Caco-2 (cell line): Measurements from ENCODE around the gene SNIP1. TPM values are rescaled to one million over a fixed set of nuclear protein-coding genes. Genes with fewer than 3 reads are reported as not detected.
"Not testable (repeated sequence)": the region's sequence is repeated elsewhere in the genome, so short reads cannot be mapped to it uniquely, and the experiment has no call there.

Experiments
- BruUV-seq: library from RNA; stranded (reverse); fragments of 400-500 nt; replicated peaks from 2 replicates; lab custom pipeline; 2021; lab: Mats Ljungman, UMichigan
- CTCF ChIA-PET: fragments of 300-600 bp; sonication (Branson Sonifier 250); formaldehyde crosslinking; loops from one replicate; lab custom pipeline; 2022; ENCODE audit warnings: antibody characterized with exemption; lab: Charles Lee
- POLR2A ChIA-PET: fragments of 300-600 bp; sonication (Branson Sonifier 250); formaldehyde crosslinking; loops from one replicate; lab custom pipeline; 2022; ENCODE audit warnings: antibody characterized with exemption; lab: Charles Lee
- DNase-seq, 2 experiments: peaks; one replicate each; pipeline versions ENCODE4 v3.0.0 to v3.0.0-alpha.2; 2020 to 2022
- H3K27me3 ChIP-seq: replicated peaks from 2 replicates; pipeline ENCODE4 v1.6.0; 2011; ENCODE audit warnings: low read length; ENCODE audit not compliant: control insufficient read depth, insufficient read depth
- H3K36me3 ChIP-seq: 2 replicates; pipeline ENCODE4 v1.5.1; 2011; ENCODE audit warnings: low read length; ENCODE audit not compliant: control insufficient read depth, insufficient read depth
- H3K4me1 ChIP-seq: fragments of 250-450 bp; sonication (Bioruptor Pico); 2 replicates; pipeline ENCODE4 v1.5.1; 2020; ENCODE audit warnings: mild to moderate bottlenecking
- H3K4me3 ChIP-seq: 2 replicates; pipeline ENCODE4 v1.5.1; 2011; ENCODE audit warnings: low read depth, mild to moderate bottlenecking, control low read depth, low read length
- H3K9me3 ChIP-seq: fragments of 250-450 bp; sonication (Bioruptor Pico); 2 replicates; pipeline ENCODE4 v1.5.1; 2020; ENCODE audit warnings: mild to moderate bottlenecking, moderate library complexity
- H3K27ac Mint-ChIP-seq: one replicate; pipeline ENCODE4 v1.8.0; 2022; ENCODE audit warnings: mixed read lengths; ENCODE audit not compliant: unreplicated experiment
- H3K27me3 Mint-ChIP-seq: one replicate; pipeline ENCODE4 v1.8.0; 2022; ENCODE audit warnings: mixed read lengths; ENCODE audit not compliant: insufficient read depth, unreplicated experiment
- H3K36me3 Mint-ChIP-seq: one replicate; pipeline ENCODE4 v1.8.0; 2022; ENCODE audit warnings: mild to moderate bottlenecking, mixed read lengths; ENCODE audit not compliant: insufficient read depth, unreplicated experiment
- H3K4me1 Mint-ChIP-seq: one replicate; pipeline ENCODE4 v1.8.0; 2022; ENCODE audit warnings: low read depth, mixed read lengths; ENCODE audit not compliant: unreplicated experiment
- H3K4me3 Mint-ChIP-seq: one replicate; pipeline ENCODE4 v1.8.0; 2022; ENCODE audit warnings: mild to moderate bottlenecking, moderate library complexity, mixed read lengths; ENCODE audit not compliant: unreplicated experiment
- H3K9me3 Mint-ChIP-seq: one replicate; pipeline ENCODE4 v1.8.0; 2022; ENCODE audit warnings: mixed read lengths; ENCODE audit not compliant: unreplicated experiment
- CTCF ChIP-seq, 2 experiments: fragments of 200-600 bp in 1 of 2; IDR thresholded peaks; 1 replicate in 1 of 2; 2 replicates in 1 of 2; pipeline versions ENCODE4 v1.5.1 to v1.8.0; 2011 to 2022; ENCODE audit warnings: antibody characterized with exemption in 1 of 2, control low read depth in 1 of 2, inconsistent platforms in 1 of 2, low read depth in 1 of 2, low read length in 1 of 2, mild to moderate bottlenecking in 1 of 2, moderate library complexity in 1 of 2; ENCODE audit not compliant: insufficient read depth in 1 of 2, severe bottlenecking in 1 of 2, unreplicated experiment in 1 of 2
- intact Hi-C: fragments of 100-400 bp; cut with micrococcal nuclease; formaldehyde crosslinking; loops from one replicate; pipeline ENCODE4 v1.10.0; 2022; ENCODE audit not compliant: unreplicated experiment
- total RNA-seq: library from RNA; stranded (reverse); gene quantifications from 2 replicates; pipeline ENCODE4 v1.2.3, GENCODE V29; 2022

The SNIP1 gene
- total RNA-seq, 1 experiment from 2014 or later, result 13.7 TPM

GRCh38 chr1:37513795-37514349 is 40.2 kb downstream of the SNIP1 start:
- TF ChIP-seq CTCF (IDR thresholded peaks at IDR 0.05; ENCODE audit: insufficient read depth in 1 of 2, low read depth in 1 of 2, low read length in 1 of 2, severe bottlenecking in 1 of 2, unreplicated experiment in 1 of 2), result no peak
- no peaks in the 10 kb centered on the region for H3K36me3 ChIP-seq
- H3K4me1 ChIP-seq, result peaks cover 10% of the 10 kb centered on the region; the same call in 1 of the 2 replicates
- Mint-ChIP-seq H3K27me3 (no peaks in the 10 kb centered on the region), H3K4me1 (peaks cover 14% of the 10 kb centered on the region), H3K27ac (peak overlapping the region; percentile 84), H3K4me3 (peak overlapping the region; percentile 84), H3K9me3 (no peaks in the 10 kb centered on the region), H3K36me3 (peaks cover 18% of the 10 kb centered on the region)
- DNase-seq, result peak; percentile 51
- CTCF ChIA-PET, result interaction anchor here (1.7 kb wide), 1 partner anchor 39 kb away, joined by 5 read pairs; no protein-coding TSS in a partner anchor
- intact Hi-C loops, result loop anchor here (2.0 kb wide), 1 partner anchor 21 kb away; no protein-coding TSS in a partner anchor
- no peaks in the 10 kb centered on the region for H3K27me3 ChIP-seq
- H3K4me3 ChIP-seq, result peak overlapping the region; percentile 69
- POLR2A ChIA-PET, result interaction anchor here (0.6 to 1.6 kb wide), 3 partner anchors 29 to 1485 kb away, joined by 4 to 6 read pairs (median 4); a partner anchor contains a TSS
- no TSS peak for BruUV-seq
- H3K9me3 ChIP-seq, result no peaks in the 10 kb centered on the region

DNA sequence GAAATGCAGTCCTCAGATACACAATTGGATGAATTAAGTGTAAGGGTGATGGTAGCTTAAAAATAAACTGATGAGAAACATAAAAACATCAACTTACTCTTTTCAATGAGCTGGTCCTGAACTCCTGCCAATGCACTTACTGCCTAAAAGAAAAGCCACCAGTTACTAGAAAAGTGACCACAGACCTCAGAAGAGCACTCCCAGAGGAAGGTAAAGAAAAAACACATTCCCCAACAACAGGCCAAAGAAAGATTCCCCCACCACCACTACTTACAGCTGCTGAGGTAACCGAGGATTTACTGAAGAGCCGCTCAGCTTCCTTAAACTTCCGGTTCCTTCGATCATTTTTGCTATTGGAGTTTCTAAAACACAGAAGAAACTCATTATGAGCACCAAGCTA is 44.9 kb downstream of the SNIP1 start:
- Mint-ChIP-seq H3K36me3 (peaks cover 37% of the 10 kb centered on the region), H3K4me1 (peaks cover 7% of the 10 kb centered on the region), H3K27ac (no peak overlapping the region), H3K4me3 (no peak overlapping the region), H3K27me3 (no peaks in the 10 kb centered on the region), H3K9me3 (no peaks in the 10 kb centered on the region)
- Histone ChIP-seq H3K9me3 (no peaks in the 10 kb centered on the region), H3K36me3 (no peaks in the 10 kb centered on the region), H3K4me3 (no peak overlapping the region), H3K27me3 (no peaks in the 10 kb centered on the region), H3K4me1 (0 out of 2 replicates have a peak, but pooled peaks cover 5% of the 10 kb centered on the region)
- TF ChIP-seq CTCF (IDR thresholded peaks at IDR 0.05; ENCODE audit: insufficient read depth in 1 of 2, low read depth in 1 of 2, low read length in 1 of 2, severe bottlenecking in 1 of 2, unreplicated experiment in 1 of 2), result no peak
- no TSS peak for BruUV-seq
- ChIA-PET POLR2A (no interaction called here), CTCF (interaction anchor here (1.1 to 1.2 kb wide), 2 partner anchors 22 to 35 kb away, joined by 3 to 5 read pairs; partner anchors contain the start of gene ZC3H12A)
- intact Hi-C loops, result no loop called here
- no peak for DNase-seq

GRCh38 chr1:37506740-37507139 is 47.4 kb downstream of the SNIP1 start:
- no peak for TF ChIP-seq CTCF (IDR thresholded peaks at IDR 0.05; ENCODE audit: insufficient read depth in 1 of 2, low read depth in 1 of 2, low read length in 1 of 2, severe bottlenecking in 1 of 2, unreplicated experiment in 1 of 2)
- H3K4me3 Mint-ChIP-seq, result no peak overlapping the region
- no peak overlapping the region for H3K4me3 ChIP-seq
- H3K4me1 Mint-ChIP-seq, result no peaks in the 10 kb centered on the region
- peaks cover 45% of the 10 kb centered on the region for H3K36me3 Mint-ChIP-seq
- H3K27me3 ChIP-seq, result no peaks in the 10 kb centered on the region
- intact Hi-C loops, result no loop called here
- no peaks in the 10 kb centered on the region for H3K9me3 Mint-ChIP-seq
- H3K27ac Mint-ChIP-seq, result no peak overlapping the region
- no peaks in the 10 kb centered on the region for H3K4me1 ChIP-seq
- POLR2A ChIA-PET, result no interaction called here
- CTCF ChIA-PET, result no interaction called here
- no peak for DNase-seq
- no peaks in the 10 kb centered on the region for H3K9me3 ChIP-seq
- no TSS peak for BruUV-seq
- no peaks in the 10 kb centered on the region for H3K36me3 ChIP-seq
- no peaks in the 10 kb centered on the region for H3K27me3 Mint-ChIP-seq

DNA sequence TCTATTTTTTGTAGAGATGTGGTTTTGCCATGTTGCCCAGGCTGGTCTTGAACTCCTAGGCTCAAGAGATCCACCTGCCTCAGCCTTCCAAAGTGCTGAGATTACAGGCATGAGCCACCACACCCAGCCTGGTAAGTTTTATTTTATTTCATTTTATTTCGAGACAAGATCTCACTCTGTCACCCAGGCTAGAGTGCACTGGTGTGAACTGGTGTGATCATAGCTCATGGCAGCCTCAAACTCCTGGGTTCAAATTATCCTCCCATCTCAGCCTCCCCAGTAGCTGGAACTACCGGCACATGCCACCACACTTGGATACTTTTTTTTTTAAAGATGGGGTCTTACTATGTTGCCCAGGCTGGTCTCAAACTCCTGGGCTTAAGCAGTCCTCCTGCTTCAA is 51.3 kb downstream of the SNIP1 start:
- CTCF ChIA-PET, result interaction anchor here (1.0 kb wide), 1 partner anchor 12 kb away, joined by 4 read pairs; the partner anchor contains the start of gene MEAF6
- H3K36me3 Mint-ChIP-seq, result peaks cover 36% of the 10 kb centered on the region
- BruUV-seq, H3K4me1 Mint-ChIP-seq, H3K36me3 ChIP-seq, H3K9me3 Mint-ChIP-seq, H3K27ac Mint-ChIP-seq, intact Hi-C loops, H3K4me3 Mint-ChIP-seq, H3K9me3 ChIP-seq, POLR2A ChIA-PET, H3K27me3 ChIP-seq, H3K4me3 ChIP-seq, DNase-seq, H3K4me1 ChIP-seq, H3K27me3 Mint-ChIP-seq: not testable (repeated sequence)
